ENCODE measurements around the gene ACSF3.

- TF ChIP-seq POLR2A (IDR thresholded peaks at IDR 0.05), result no peak
- TF ChIP-seq CTCF (IDR thresholded peaks at IDR 0.05 in 4 of 5, conservative IDR thresholded peaks at IDR 0.05 in 1 of 5), result no peak
Observed at GRCh38 chr16:89106533-89107202, 13.0 kb downstream of the ACSF3 start.

Measured in gastrocnemius medialis (tissue), 4 donors.